HepG2 (cell line): ENCODE data around the gene ZAR1. TPM values are rescaled to one million over a fixed set of nuclear protein-coding genes. Genes with fewer than 3 reads are reported as not detected.

Experiments used
- ATAC-seq: fragments of 200-7000 bp; cut with Tn5 transposase; 3 replicates; pipeline ENCODE4 v1.9.1; 2020; ENCODE audit warnings: mild to moderate bottlenecking, moderate library complexity
- BruUV-seq: library from RNA; stranded (reverse); fragments of 400-500 nt; replicated peaks from 2 replicates; lab custom pipeline; 2021; lab: Mats Ljungman, UMichigan
- CTCF ChIA-PET: fragments of 300-600 bp; formaldehyde crosslinking; extraction: SDS; loops from one replicate; lab custom pipeline; 2021; ENCODE audit warnings: low total read pairs, inconsistent platforms, low intra/inter-chr PET ratio; lab: Yijun Ruan, JAX
- POLR2A ChIA-PET: fragments of 350-600 bp; sonication (Branson Sonifier 250); formaldehyde crosslinking; loops from one replicate; lab custom pipeline; 2020; ENCODE audit warnings: antibody characterized with exemption, inconsistent platforms; lab: Yijun Ruan, JAX
- DNase-seq: peaks from one replicate; pipeline ENCODE4 v3.0.0-alpha.2; 2015; ENCODE audit warnings: low spot score
- FAIRE-seq: peaks from 3 replicates; lab custom pipeline; 2011; peaks lifted over from hg19 to GRCh38; lab: Jason Lieb, UNC
- H2AFZ ChIP-seq: one replicate; pipeline ENCODE4 v1.6.1; 2011; ENCODE audit warnings: low read length, inconsistent platforms
- H3K27ac ChIP-seq: fragments of 300-600 bp; 3 replicates; pipeline ENCODE4 v1.8.0; 2011; ENCODE audit warnings: mixed run types, mild to moderate bottlenecking, mixed read lengths, low read length, inconsistent platforms; ENCODE audit not compliant: insufficient read depth; ENCODE audit errors: extremely low read length
- H3K27me3 ChIP-seq, 2 experiments: fragments of 200-600 bp in 1 of 2; 2 replicates in 1 of 2; 3 replicates in 1 of 2; pipeline versions ENCODE4 v1.6.0 to v1.8.0; 2011; ENCODE audit warnings: low read length in 2 of 2, mild to moderate bottlenecking in 2 of 2, moderate library complexity in 2 of 2, inconsistent platforms in 1 of 2; ENCODE audit not compliant: insufficient read depth in 2 of 2, control insufficient read depth in 1 of 2
- H3K36me3 ChIP-seq, 2 experiments: fragments of 200-600 bp in 1 of 2; replicated peaks in 1 of 2; 2 replicates in 1 of 2; 3 replicates in 1 of 2; pipeline versions ENCODE4 v1.5.1 to v1.8.0; 2011; ENCODE audit warnings: low read length in 2 of 2, inconsistent platforms in 1 of 2; ENCODE audit not compliant: insufficient read depth in 2 of 2, control insufficient read depth in 1 of 2
- H3K4me1 ChIP-seq: 2 replicates; pipeline ENCODE4 v1.5.1; 2012; ENCODE audit warnings: low read length, inconsistent platforms; ENCODE audit not compliant: insufficient read depth
- H3K4me2 ChIP-seq: 2 replicates; pipeline ENCODE4 v1.6.0; 2011; ENCODE audit warnings: low read depth, low read length, inconsistent platforms
- H3K4me3 ChIP-seq, 3 experiments: fragments of 200-600 bp in 1 of 3; sonication (generic), shearing (Covaris generic) in 1 of 3; replicated peaks in 1 of 3; 2 replicates each; pipeline ENCODE4 v1.5.1; 2011 to 2016; ENCODE audit warnings: low read length in 3 of 3, inconsistent platforms in 2 of 3, low read depth in 2 of 3, mild to moderate bottlenecking in 2 of 3, control low read depth in 1 of 3, mixed read lengths in 1 of 3; ENCODE audit not compliant: insufficient read depth in 1 of 3
- H3K79me2 ChIP-seq: one replicate; pipeline ENCODE4 v1.6.1; 2011; ENCODE audit warnings: low read length, inconsistent platforms; ENCODE audit not compliant: insufficient read depth
- H3K9ac ChIP-seq: 2 replicates; pipeline ENCODE4 v1.6.0; 2011; ENCODE audit warnings: mild to moderate bottlenecking, low read depth, low read length, inconsistent platforms; ENCODE audit not compliant: insufficient read depth
- H3K9me3 ChIP-seq: 2 replicates; pipeline ENCODE4 v1.5.1; 2012; ENCODE audit warnings: mild to moderate bottlenecking, low read length
- H4K20me1 ChIP-seq: 2 replicates; pipeline ENCODE4 v1.6.0; 2011; ENCODE audit warnings: inconsistent platforms, mild to moderate bottlenecking, low read length, moderate library complexity; ENCODE audit not compliant: insufficient read depth
- ASH2L ChIP-seq: fragments of 300-600, 200-600 bp; sonication (generic); IDR thresholded peaks from 2 replicates; pipeline ENCODE4 v1.7.0; 2017; ENCODE audit warnings: low read depth, mild to moderate bottlenecking, moderate library complexity, mixed read lengths, low read length; ENCODE audit not compliant: insufficient read length
- ATF1 ChIP-seq: IDR thresholded peaks from 2 replicates; pipeline ENCODE4 v1.6.1; 2016; ENCODE audit warnings: mild to moderate bottlenecking, control low read depth
- E2F1 ChIP-seq: sonication (generic); formaldehyde crosslinking; IDR thresholded peaks from 2 replicates; pipeline ENCODE4 v1.5.0; 2020; ENCODE audit warnings: missing genetic modification reagents
- FOXO4 ChIP-seq: sonication (generic); formaldehyde crosslinking; conservative IDR thresholded peaks from 2 replicates; pipeline ENCODE4 v1.8.1; 2023; ENCODE audit warnings: missing genetic modification reagents
- HNRNPH1 ChIP-seq: fragments of 200-400 bp; formaldehyde crosslinking; optimal IDR thresholded peaks from 2 replicates; pipeline ENCODE3; 2017; ENCODE audit warnings: mild to moderate bottlenecking, low read depth, low read length
- HOXA5 ChIP-seq: sonication (generic); formaldehyde crosslinking; IDR thresholded peaks from 2 replicates; pipeline ENCODE4 v1.4.0; 2020; ENCODE audit warnings: missing genetic modification reagents
- ISX ChIP-seq: sonication (generic); formaldehyde crosslinking; conservative IDR thresholded peaks from 2 replicates; pipeline ENCODE4 v1.5.0; 2020; ENCODE audit warnings: missing genetic modification reagents
- MATR3 ChIP-seq: sonication (generic); formaldehyde crosslinking; IDR thresholded peaks from 2 replicates; pipeline ENCODE4 v1.4.0; 2020; ENCODE audit warnings: missing genetic modification reagents
- RCOR2 ChIP-seq: IDR thresholded peaks from 2 replicates; pipeline ENCODE4 v1.6.1; 2016; ENCODE audit warnings: missing biosample characterization, missing genetic modification reagents
- RXRA ChIP-seq: sonication (generic); formaldehyde crosslinking; IDR thresholded peaks from 2 replicates; pipeline ENCODE4 v1.5.1; 2020; ENCODE audit warnings: missing genetic modification reagents
- TFDP2 ChIP-seq: sonication (generic); formaldehyde crosslinking; IDR thresholded peaks from 2 replicates; pipeline ENCODE4 v1.4.0; 2020; ENCODE audit warnings: missing genetic modification reagents
- TFE3 ChIP-seq: IDR thresholded peaks from 2 replicates; pipeline ENCODE4 v1.6.1; 2016
- ZBTB43 ChIP-seq: sonication (generic); formaldehyde crosslinking; conservative IDR thresholded peaks from 2 replicates; pipeline ENCODE4 v1.4.0; 2020; ENCODE audit warnings: missing genetic modification reagents
- ZNF615 ChIP-seq: sonication (generic); formaldehyde crosslinking; IDR thresholded peaks from 2 replicates; pipeline ENCODE4 v1.5.0; 2020; ENCODE audit warnings: mild to moderate bottlenecking, missing genetic modification reagents, borderline replicate concordance
- ZNF672 ChIP-seq: sonication (generic); formaldehyde crosslinking; IDR thresholded peaks from 2 replicates; pipeline ENCODE4 v1.8.1; 2022; ENCODE audit warnings: missing genetic modification reagents
- WGBS: methylation state at CpG from one replicate; pipeline ENCODE4 v1.1.6; 2017; ENCODE audit warnings: low lambda C conversion rate; 5-methylcytosine and 5-hydroxymethylcytosine counted together
- in situ Hi-C: cut with HindIII; loops from 2 replicates; pipeline ENCODE4 v1.10.0; 2017; ENCODE audit warnings: low pct_unique_long_range_greater_than_20kb; ENCODE audit not compliant: extremely low pct_ligation_motif_present
- intact Hi-C: fragments of 100-400 bp; cut with micrococcal nuclease; formaldehyde crosslinking; loops from one replicate; pipeline ENCODE4 v1.10.0; 2022; ENCODE audit not compliant: unreplicated experiment
- polyA plus RNA-seq, 8 experiments: library from polyadenylated mRNA; depleted of rRNA in 3 of 8; stranded (reverse) in 7 of 8; unstranded in 1 of 8; fragments of >200 nt; fragmentation: Illumina TruSeq in 4 of 8; extraction: Trizol in 4 of 8; gene quantifications; 2 replicates each; pipeline versions ENCODE4 v1.2.1 to v1.2.3, GENCODE V29; 2011 to 2016; ENCODE audit warnings: low read depth in 4 of 8, missing spikeins in 1 of 8, mixed read lengths in 1 of 8; ENCODE audit not compliant: insufficient read depth in 1 of 8
- total RNA-seq, 5 experiments: library from RNA; depleted of rRNA; stranded (reverse); fragments of >200 nt; fragmentation: Illumina TruSeq; extraction: Trizol; gene quantifications; 2 replicates each; pipeline ENCODE4 v1.2.3, GENCODE V29; 2016; ENCODE audit warnings: low read depth in 1 of 5

ZAR1 gene
- total and polyA plus RNA-seq, 2 of the 13 experiments (the other 11 are each of a cell fraction or from before 2014, with no cell fraction given): not detected

GRCh38 chr4:48490680-48491513, 845 bp downstream of the ZAR1 start (continued):
- TF ChIP-seq TFE3 (CRISPR knock-in tag): no peak
- no peak for TF ChIP-seq RXRA (CRISPR knock-in tag)
- TF ChIP-seq, all 625 proteins: peak for 0

GRCh38 chr4:48491514-48492176, 1.6 kb downstream of the ZAR1 start:
- no peak for FAIRE-seq
- no peak for TF ChIP-seq ZNF672 (CRISPR knock-in tag)
- TF ChIP-seq HOXA5: no peak
- TF ChIP-seq RCOR2 (CRISPR knock-in tag): no peak
- TF ChIP-seq FOXO4 (CRISPR knock-in tag): no peak
- no peak for TF ChIP-seq ISX (CRISPR knock-in tag)
- no peak for TF ChIP-seq MATR3
- no peak for TF ChIP-seq ASH2L
- no peak for TF ChIP-seq HNRNPH1
- TF ChIP-seq ATF1 (CRISPR knock-in tag): no peak
- no peak for TF ChIP-seq E2F1
- no peak for TF ChIP-seq ZNF615 (CRISPR knock-in tag)
- no peak for TF ChIP-seq ZBTB43 (CRISPR knock-in tag)
- TF ChIP-seq TFDP2 (CRISPR knock-in tag): no peak

More at GRCh38 chr4:48491514-48492176, 1.6 kb downstream of the ZAR1 start:
- H3K27ac ChIP-seq: no peak overlapping the region
- H3K27me3 ChIP-seq: peaks cover 0 to 6% of the 10 kb centered on the region in 2 experiments; a peak in 3 of 5 replicates
- H3K4me2 ChIP-seq: no peak overlapping the region
- no peaks in the 10 kb centered on the region for H4K20me1 ChIP-seq
- ChIA-PET CTCF (no interaction called here), POLR2A (no interaction called here)
- DNase-seq: no peak
- intact Hi-C loops: no loop called here
- 77% methylated on average over 17 of the region's 23 CpGs for WGBS
- H2AFZ ChIP-seq: no peak overlapping the region
- peak; percentile 17; the same call in 2 of the 3 replicates for ATAC-seq
- no TSS peak for BruUV-seq
- H3K9ac ChIP-seq: no peak overlapping the region
- H3K4me3 ChIP-seq: no peak overlapping the region
- no peaks in the 10 kb centered on the region for H3K4me1 ChIP-seq
- in situ Hi-C loops: no loop called here
- no peaks in the 10 kb centered on the region for H3K79me2 ChIP-seq
- no peaks in the 10 kb centered on the region for H3K36me3 ChIP-seq
- no peaks in the 10 kb centered on the region for H3K9me3 ChIP-seq
